ENCODE measurements around the gene CCDC177.
A peak's percentile ranks its signal among the peaks of the same experiment; 100 is the strongest.

CCDC177 gene

DNA sequence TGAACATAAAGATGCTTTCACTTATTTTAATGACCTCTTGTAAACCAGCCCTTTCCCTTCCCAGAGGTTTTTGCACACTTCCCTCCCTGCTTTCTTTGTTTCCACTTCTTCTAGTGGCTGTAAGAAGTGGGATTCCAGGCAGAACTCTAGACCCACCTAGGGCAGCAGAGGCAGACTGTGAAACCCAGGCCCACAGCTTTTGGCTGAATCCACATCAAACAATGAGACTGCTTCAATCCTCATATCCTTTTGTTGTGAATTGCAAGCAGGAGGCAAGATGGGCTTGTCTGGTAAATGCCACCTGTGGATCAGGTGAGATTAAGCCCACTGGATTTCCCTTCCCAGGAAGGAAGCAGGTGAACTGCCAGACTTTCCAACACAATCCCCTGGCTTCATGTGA lies 12.8 kb downstream of the CCDC177 start:
- DNase-seq (ENCODE audit: low read depth), result no peak

- DNase-seq (ENCODE audit: low read depth), result no peak
Observed at GRCh38 chr14:69560826-69561225, 13.8 kb downstream of the CCDC177 start.

- DNase-seq (ENCODE audit: low read depth), result no peak
Observed at GRCh38 chr14:69559581-69560011, 15.1 kb downstream of the CCDC177 start.

DNA sequence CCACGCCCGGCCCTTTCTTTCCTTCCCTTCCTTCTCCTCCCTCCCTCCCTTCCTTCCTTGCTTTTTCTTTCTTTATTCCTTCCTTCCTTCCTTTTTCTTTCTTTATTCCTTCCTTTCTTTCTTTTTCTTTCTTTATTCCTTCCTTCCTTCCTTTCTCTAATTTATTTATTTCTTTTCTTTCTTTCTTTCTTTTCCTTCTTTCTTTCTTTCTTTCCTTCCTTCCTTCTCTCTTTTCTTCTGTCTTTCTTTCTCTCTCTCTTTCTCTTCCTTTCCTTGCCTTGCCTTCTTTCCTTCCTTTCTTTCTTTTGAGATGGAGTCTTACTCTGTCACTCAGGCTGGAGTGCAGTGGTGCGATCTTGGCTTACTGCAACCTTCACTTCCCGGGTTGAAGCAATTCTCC lies 15.9 kb downstream of the CCDC177 start:
- no peak for DNase-seq (ENCODE audit: low read depth)

GRCh38 chr14:69554500-69554899 lies 20.2 kb downstream of the CCDC177 start:
- DNase-seq (ENCODE audit: low read depth), result no peak

- DNase-seq (ENCODE audit: low read depth), result peak; percentile 40
Observed at GRCh38 chr14:69553252-69553651, 21.4 kb downstream of the CCDC177 start.

DNA sequence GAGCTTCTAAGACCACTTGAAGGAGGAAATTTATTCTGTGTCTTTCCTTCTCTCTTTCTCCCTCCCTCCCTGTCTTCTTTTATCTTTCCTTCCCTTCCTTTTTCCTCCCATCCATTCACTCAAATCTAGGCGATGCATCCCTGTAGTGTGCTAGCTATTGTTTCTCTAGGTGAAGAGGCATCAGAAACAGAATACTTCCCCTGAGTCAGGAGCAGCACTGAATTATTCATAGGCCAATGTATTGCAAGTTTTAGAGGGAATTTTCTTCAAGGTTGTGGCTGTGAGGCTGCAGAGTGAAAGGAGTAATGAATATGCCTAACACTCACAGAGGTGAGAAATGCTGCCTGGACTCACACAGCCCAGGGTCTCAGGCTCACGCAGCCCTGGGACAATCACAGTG lies 23.2 kb downstream of the CCDC177 start:
- DNase-seq (ENCODE audit: low read depth), result no peak

- no peak for DNase-seq (ENCODE audit: low read depth)
Observed at GRCh38 chr14:69548566-69548965, 26.1 kb downstream of the CCDC177 start.

DNA sequence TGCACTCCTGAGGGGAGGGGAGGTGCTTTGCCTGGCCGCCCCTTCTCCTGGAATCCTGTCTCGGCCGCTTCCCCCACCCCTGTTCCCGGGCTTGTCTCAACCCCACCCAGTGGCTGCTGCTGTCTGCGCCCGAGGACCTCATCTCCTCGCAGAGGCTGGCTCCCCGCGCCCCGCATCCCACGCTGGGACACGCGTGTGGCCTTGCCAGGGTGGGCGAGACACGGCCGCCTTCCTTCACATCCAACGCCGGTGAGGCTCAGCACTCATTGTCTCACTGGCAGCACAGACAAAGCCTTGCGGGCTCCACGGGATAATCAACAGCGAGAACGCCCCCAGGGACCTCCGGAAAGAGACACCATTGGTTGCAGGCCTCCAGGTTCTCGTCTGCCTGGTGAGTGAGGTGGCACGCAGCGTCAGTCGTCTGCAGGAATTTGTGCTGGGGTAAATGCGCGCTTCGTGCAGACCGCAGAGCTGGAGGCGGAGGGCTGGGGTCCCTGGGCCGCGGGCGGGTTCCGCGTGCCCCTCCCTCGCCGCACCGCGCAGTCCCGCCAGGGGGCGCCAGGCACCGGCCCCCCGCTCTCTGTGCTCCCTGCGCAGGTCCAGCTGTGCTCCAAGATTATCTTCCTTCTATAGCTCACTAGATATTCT lies 26.8 kb downstream of the CCDC177 start:
- no peak for DNase-seq (ENCODE audit: low read depth)

DNA sequence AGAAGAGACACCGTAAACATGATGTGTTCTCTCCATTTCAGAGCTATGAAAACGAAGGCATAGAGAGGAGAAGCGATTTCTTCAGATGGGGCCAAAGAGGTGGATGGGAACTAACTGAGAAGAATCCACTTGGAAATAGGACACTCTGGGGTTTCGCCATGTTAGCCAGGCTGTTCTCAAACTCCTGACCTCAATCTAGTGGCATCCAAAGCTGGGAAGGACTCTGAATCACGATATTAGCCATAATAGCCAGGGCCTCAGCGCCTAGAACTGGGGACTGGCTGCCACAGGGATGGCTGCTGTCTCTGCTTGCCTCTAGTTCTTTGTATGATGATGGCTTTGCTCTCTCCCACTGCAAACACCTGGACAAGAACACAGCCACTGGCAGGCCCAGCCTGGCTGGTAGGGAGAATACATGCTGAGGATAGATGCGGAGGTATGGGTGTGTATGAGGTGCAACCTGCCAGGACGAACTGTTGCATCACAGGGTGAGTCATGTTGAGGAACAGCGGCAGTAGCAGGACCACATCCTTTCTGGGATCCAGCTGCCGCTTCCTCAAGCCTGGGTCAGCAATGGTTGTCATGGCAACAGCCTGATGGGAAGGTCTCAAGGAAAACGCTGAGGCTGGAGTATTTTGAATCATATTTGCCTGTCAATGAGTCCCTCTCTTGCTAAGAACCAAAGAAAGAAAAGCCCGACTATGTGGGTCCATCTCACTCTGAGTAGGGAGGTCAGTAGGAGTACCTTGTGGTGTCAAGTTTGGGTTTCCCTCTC lies 31.1 kb downstream of the CCDC177 start:
- peak; percentile 85 for DNase-seq (ENCODE audit: low read depth)

GRCh38 chr14:69542311-69542710 lies 32.4 kb downstream of the CCDC177 start:
- DNase-seq (ENCODE audit: low read depth), result no peak

DNA sequence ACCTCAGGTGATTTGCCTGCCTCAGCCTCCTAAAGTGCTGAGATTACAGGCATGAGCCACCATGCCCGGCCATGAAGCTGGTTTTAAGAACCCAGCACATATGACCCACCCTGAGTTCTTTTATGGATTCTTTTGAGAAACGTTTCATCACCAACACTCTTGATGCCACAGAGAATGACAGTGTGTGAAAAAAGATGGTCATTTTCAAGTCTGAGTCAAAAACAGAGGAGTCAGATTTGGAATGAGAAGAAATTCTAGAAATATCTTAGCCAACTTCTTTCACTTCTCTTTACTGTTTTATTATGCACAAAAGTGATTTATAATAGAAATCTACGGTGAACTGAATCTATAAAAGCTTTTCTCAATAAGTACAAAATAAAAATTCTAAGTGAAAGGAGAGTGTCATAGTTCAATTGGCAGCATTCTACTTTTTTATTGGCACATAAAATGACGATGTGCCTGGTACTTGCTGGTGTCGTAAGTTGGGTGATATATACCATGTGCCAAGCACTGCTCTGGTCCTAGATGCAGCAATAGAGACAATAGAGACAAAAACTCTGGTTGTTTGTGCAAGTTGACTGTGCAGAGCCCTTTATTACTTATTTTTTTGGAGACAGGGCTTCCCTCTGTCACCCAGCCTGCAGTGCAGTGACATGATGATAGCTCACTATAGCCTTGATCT lies 33.9 kb downstream of the CCDC177 start:
- no peak for DNase-seq (ENCODE audit: low read depth)

GRCh38 chr14:69539631-69540410 lies 34.9 kb downstream of the CCDC177 start:
- peak; percentile 61 for DNase-seq (ENCODE audit: low read depth)

DNA sequence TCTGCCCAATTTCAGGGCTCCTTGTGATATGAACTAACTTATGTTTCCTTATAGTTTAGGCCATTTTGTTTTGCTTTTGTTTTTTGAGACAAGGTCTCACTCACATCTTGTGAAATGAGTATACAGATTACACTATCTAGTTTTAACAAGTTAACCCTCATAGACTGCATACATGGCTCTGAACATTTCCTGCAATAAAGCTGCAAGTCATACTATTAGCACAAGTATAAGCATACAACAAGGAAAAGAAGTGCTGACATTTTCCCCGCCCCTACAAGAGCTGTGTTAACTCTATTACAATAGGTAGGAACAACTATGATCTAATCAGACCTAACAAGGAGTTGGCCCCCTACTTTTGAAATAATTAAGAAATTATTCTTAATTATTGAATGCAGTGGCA lies 35.9 kb downstream of the CCDC177 start:
- no peak for DNase-seq (ENCODE audit: low read depth)

- no peak for DNase-seq (ENCODE audit: low read depth)
Observed at GRCh38 chr14:69537900-69538299, 36.8 kb downstream of the CCDC177 start.

DNA sequence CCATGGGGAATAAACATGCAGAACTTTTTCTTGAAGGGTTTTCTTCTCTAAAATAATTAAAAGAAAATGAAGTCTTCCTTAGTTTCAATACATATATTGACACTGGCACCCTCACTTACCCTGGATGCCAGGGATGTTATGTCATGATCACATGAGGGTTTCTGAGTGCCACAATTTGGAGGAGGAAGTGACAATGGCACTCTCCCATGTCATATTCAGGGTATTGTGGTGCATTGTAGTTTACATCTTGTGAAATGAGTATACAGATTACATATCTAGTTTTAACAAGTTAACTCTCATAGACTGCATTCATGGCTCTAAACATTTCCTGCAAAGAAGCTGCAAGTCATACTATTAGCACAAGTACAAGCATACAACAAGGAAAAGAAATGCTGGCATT lies 37.7 kb downstream of the CCDC177 start:
- DNase-seq (ENCODE audit: low read depth), result no peak

- peak; percentile 38 for DNase-seq (ENCODE audit: low read depth)
Observed at GRCh38 chr14:69535230-69535848, 39.3 kb downstream of the CCDC177 start.

- no peak for DNase-seq (ENCODE audit: low read depth)
Observed at GRCh38 chr14:69532561-69533340, 41.9 kb downstream of the CCDC177 start.

- no peak for DNase-seq (ENCODE audit: low read depth)
Observed at GRCh38 chr14:69531135-69531534, 43.5 kb downstream of the CCDC177 start.

GRCh38 chr14:69530095-69530494 lies 44.6 kb downstream of the CCDC177 start:
- DNase-seq (ENCODE audit: low read depth), result no peak

- no peak for DNase-seq (ENCODE audit: low read depth)
Observed at GRCh38 chr14:69529563-69529962, 45.1 kb downstream of the CCDC177 start.

Data from stromal cell of bone marrow (primary cell).